NCI-H1105 (cell line): Measurements from ENCODE around the gene SKA3.
"Not testable (repeated sequence)": the region's sequence is repeated elsewhere in the genome, so short reads cannot be mapped to it uniquely, and the experiment has no call there.

Experiments
- DNase-seq: peaks from one replicate; lab custom pipeline; 2025; lab: John Stamatoyannopoulos, UW

Gene SKA3

DNA sequence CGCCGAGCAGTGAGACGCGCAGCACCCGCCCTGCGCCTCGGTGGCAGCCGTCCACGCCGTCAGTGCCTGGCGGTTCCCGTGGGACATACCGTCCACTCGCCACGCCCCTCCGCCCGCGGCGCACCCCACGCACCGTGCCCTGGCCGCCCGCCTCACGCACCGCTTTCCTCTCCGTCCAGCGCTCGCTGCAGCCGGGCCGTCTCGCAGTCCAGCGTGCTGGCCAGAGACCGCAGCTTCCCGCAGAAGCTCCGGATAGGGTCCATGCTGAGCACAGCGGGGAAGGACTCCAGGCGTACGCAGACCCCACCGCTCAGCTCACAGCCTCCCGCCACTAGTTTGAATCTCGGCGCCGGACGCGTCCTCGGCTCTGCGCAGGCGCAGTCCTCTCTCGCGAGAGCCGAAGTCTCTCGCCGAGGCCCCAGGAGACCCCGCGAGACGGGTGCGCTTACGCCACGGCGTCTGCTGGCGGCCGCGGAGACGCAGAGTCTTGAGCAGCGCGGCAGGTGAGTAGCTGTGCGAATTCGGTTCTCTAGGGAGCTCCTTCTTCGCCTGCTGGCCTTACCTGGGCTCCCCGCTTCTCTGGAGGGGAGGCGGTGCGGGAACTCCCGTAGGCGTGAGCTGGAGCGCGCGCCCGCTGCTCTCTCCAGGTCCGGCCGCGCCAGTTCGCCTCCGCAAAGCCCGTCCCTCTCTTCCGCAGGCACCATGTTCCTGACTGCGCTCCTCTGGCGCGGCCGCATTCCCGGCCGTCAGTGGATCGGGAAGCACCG, at the start of gene SKA3, which contains the start of gene MRPL57:
Gene SKA3, minus strand, starts transcription at position 338 of the 767 bp plus-strand sequence. Its CDS starts 75 bp downstream, at position 263.
Gene MRPL57, plus strand, starts transcription at position 444 of the 767 bp plus-strand sequence. Its CDS starts 259 bp downstream, at position 703.
- peak; percentile 85 for DNase-seq

DNA sequence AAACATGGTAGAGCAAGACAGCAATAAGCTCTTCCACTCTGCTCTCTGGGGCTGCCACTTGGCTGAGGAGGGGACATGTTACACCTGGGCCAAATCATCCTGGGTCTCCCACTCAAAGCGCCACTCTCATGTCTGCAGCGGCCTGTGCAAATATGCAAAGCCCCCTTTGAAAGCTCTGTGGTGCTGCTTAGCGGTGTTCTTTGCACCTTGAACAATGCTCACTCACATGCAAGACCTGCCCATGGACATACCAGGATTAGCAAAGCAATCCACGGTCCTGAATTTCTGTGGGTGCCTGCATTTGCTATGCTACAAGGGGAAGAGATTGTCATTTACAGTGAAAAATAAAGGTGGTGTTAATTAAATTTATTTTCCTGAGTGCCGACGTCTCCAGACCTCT, 48.7 kb upstream of the SKA3 start:
- no peak for DNase-seq

DNA sequence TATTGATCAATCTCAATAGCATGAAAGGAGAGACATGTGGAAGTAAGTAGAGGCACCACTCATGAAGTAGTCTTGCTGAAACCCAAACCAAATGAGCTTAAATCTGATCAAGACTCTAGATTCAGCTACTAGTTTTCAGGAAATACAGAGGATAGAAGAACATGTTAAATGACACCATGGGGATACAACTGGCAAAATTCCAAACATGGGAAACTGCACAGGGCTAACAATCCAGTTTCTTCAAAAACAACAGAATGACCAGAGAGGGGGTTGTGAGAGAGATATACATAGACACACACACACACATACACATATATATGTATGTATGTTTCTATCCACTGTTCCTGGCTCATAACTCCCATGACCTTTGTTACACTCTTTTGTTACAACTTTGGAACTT, 44.9 kb upstream of the SKA3 start:
- no peak for DNase-seq

DNA sequence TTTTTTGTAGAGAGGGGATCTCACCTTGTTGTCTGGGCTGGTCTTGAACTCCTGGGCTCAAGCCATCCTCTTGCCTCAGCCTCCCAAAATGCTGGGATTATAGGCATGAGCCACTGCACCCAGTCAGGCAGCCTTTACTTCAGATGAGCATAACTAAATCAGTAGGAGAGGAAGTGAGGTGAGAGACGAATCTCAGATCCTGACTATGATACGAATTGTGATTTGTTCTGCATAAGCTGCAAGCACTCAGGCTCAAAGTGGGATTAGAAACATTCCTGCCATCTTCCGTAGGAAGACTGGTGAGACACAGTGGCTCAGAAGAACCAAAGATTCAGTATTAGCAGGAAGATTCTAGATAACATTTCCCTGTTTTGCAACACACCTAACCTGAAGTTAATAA, 43.4 kb upstream of the SKA3 start:
- not testable (repeated sequence) for DNase-seq

DNA sequence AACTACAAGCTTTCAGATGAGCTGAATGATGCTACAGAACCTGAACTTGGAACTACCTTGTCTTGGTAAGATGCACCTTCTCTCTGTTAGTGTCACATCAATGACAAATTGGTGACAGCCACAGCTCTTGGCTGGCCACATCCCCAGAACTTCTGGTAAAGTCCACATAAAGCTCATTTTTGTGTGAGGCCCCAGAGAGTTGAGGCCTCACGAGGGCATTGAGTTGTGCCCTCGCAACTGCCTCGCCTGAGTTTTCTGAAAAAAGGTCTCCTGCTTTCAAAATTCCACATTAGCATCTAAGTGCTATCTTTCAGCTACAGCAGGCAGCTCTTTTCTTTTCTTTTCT, 42.7 kb upstream of the SKA3 start:
- DNase-seq: no peak

DNA sequence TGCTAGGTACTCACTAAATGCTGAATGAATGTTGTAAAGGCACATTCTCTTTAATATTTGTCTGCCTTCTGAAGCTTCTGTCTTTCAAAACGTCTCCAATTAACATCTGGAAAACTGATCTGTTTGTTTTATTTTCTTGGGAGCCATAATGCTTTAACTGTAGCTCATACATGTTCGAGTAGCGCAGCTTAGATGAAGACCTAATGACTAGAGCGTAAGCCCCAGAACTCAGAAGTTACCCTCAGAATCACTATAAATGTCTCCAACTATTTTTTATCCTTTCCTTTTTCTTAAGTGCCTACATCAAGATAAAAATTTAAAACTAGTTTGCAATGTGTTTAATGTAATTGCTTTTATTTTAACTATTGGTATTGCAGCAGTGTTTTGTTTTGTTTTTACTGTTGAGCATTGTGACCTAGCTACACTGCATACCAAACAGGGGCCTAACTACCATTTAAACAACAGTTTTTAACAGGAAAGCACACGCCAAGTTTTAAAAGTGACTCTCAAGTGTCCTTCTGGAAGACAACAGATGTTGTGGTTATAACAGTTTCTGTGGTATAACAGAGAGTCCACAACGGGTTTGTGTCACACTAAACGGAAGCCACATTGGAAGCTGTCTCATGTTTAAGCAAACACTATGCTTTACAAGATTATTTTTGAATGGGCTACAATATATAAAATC, 42.1 kb upstream of the SKA3 start:
- DNase-seq: no peak

DNA sequence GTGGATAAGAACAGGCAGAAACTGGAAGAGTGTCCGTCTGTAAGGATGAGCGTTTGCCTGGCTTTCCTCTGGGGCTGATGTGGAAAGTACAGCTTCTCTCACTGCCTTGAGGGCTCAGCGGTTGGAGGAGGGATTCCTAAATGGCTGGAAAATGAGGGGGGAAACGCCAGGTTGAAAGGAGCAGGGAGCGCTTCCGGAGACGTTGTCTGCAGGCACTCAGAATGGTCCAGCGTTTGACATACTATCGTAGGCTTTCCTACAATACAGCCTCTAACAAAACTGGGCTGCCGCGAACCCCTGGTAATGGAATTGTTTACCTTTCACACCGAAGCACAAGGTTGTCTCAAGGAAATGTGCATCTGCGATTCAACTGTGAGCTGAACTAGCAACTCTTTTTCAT, 40.0 kb upstream of the SKA3 start:
- DNase-seq: no peak

DNA sequence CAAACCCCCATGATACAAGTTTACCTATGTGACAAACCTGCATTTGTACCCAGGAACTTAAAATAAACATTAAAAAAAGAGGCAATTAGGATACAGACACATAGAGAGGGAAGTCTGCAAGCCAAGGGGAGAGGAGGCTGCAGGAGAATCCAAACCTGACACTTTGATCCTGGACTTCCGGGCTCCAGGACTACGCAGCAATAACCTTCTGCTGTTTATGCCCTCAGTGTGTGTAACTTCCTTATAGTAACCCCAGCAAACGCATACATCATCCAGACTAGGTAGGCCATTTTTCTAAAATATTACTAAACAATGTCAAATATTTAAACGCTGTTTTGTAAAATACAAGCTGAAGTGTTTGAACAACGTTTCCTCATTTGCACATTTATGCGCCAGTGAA, 39.1 kb upstream of the SKA3 start:
- not testable (repeated sequence) for DNase-seq

DNA sequence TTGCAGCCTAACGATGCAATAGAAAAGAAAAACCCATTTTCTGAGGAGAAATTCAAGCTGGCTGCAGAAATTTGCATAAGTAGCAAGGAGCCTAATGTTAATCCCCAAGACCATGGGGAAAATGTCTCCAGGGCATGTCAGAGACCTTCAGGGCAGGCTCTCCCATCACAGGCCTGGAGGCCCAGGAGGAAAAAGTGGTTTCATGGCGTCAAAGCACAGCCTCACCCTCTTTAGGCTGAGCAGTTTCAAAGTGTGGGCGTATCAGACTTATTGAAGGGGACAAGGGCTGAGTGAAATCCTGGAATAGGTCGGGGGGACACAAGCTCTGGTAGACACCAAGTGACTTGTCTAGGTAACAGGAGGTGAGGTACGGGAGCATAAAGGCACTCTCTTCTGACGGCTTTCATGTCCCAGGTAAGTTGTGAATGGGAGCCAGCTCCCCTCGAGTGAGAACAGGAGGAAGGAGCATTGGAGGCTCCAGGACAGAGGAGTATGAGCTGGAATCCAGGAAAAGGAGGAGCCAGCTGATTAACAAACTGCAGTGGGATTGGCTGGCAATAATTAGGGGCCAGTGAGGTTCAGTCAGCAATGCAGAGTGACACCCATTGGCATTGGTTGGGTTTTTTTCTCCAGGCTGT, 35.9 kb upstream of the SKA3 start:
- DNase-seq: no peak

DNA sequence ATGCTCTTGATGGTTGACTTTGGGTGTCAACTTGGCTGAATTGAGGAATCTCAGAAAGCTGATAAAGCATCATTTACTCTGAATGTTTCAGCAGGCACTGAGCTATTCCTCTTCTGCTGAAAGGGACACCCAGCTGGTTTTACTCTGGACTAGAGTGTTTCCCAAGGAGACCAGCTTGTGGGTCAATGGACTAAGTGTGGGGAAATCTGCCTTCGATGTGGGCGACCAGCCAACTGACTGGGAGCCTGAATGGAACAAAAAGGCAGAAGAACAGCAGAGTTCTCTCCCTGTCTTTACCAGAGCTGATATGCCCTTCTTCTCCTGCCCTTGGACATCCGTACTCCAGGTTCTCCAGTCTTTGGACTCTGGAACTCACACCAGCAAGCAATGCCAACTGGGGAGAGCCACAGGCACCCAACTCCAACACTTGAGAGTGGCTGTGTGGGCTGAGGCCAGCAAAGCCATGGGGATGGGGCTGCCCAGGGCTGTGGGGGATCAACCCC, 32.4 kb upstream of the SKA3 start:
- DNase-seq: no peak

DNA sequence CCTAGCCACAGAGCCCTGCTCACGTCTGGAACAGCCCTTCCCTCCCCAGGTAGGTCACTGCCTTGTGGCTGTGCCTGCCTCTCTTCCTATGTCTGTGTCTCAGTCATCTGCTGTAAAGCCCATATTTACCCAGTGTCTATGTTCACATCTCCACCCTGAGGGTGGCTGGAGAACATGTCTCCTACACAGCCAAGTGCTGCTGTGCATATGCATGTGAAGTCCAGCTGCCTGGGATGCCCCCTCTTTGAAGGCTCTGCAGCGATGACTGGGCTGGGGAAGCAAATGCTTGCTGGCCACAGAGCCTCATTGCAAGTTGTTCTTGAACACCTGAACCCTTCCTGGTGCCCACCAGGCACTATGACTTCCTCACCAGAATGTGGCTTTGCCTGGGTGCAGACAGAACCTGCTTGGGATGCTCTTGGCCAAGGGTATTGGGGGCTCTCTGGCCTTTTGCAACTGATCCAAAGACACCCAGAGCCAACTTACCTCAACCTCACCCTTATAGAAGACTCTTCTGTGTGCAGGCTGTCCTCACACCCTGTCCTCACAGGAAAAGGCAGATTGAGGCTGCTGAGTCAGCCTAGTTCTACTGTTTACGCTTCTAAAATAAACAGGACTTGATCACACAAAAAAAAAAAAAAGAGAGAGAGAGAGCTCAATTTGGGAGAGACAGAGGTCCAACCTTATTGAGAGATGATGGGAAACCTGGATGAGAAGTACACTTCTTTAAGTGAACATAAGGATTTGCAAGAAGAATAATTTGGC, 26.6 kb upstream of the SKA3 start:
- DNase-seq: no peak

DNA sequence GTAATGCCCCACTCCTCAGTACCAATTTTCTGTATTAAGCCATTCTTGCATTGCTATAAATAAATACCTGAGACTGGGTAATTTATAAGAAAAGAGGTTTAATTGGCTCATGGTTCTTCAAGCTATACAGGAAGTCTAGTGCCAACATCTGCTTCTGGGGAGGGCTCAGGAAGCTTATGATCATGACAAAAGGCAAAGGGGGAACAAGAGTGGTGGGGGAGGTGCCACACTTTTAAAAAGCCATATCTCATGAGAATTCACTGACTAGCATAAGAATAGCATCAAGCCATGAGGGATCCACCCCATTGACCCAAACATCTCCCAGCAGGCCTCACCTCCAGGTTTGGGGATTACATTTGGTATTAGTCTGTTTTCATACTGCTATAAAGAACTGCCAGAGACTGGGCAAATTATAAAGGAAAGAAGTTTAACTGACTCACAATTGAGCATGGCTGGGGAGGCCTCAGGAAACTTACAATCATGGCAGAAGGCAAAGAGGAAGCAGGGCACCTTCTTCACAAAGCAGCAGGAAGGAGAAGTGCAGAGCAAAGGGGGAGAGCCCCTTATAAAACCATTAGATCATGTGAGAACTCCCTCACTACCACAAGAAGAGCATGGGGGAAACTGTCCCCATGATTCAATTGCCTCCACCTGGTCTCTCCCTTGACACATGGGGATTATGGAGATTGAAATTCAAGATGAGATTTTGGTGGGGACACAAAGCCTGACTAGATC, 25.3 kb upstream of the SKA3 start:
- not testable (repeated sequence) for DNase-seq

DNA sequence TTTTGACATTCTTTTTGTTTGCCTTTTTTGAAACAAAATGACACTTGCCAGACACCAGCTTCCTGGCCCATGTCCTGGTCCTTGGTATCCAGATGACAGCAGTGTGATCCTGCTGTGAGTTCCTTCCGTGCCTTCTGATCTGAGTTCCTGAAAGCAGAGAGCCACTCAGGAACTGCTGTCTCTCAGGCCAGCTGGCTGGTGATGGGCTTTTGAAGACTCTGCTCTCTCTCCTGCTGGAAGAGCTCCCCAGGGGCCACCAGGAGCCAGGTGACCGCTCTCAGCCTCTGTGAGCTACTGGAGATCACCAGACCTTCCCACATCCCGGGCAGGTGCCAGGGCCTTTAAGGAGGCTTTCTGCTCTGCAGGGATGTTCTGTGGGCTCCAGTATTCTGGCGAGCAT, 22.0 kb upstream of the SKA3 start:
- not testable (repeated sequence) for DNase-seq

DNA sequence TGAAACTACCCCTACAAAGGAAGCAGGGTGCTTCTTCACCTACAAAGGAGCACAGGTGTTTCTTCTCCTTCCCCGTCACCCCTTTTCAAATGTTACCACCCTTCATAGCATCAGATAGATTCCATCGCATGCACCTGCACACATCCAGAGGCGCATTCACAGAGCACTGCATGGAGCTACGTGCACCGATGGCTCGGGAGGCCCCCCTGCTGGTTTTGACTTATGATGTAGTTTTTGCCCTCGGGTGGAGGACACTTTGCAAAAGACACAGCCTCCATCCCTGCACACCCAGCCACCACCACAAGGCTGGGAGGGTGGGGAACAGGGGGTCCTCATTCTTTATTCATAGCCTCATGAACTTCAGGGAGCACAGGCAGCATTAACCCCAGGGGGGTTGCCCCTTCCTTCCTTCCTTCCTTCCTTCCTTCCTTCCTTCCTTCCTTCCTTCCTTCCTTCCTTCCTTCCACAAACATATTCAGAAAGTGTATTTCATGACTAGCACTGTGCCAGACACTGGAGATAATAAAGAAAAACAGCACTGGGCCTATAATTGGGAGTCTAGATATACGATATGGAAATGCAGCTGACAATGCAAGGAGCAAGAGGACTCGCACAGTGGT, 21.4 kb upstream of the SKA3 start:
- DNase-seq: not testable (repeated sequence)

DNA sequence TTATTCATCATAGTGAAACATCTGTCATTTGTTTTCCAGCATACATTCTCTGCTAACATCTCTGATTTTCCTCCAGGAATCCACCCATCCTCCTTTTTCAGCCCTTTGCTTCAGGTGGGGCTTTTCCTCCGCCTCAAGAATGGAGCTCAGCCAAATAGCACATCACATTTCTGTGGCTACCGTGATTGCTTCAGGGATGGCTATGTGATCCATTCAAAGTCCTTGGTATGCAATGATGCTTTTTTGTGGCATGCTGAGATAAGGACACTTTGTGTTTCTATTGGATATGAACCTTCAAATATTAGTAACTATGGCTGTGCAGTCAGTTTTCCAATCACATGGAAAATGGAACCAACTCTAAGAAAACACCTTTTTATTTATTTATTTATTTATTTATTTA, 18.4 kb upstream of the SKA3 start:
- DNase-seq: not testable (repeated sequence)

DNA sequence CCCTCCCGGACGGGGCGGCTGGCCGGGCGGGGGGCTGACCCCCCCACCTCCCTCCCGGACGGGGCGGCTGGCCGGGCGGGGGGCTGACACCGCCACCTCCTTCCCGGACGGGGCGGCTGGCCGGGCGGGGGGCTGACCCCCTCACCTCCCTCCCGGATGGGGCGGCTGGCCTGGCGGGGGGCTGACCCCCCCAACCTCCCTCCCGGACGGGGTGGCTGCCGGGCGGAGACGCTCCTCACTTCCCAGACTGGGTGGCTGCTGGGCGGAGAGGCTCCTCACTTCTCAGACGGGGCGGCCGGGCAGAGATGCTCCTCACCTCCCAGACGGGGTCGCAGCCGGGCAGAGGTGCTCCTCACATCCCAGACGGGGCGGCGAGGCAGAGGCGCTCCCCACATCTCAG, 10.1 kb upstream of the SKA3 start:
- not testable (repeated sequence) for DNase-seq

DNA sequence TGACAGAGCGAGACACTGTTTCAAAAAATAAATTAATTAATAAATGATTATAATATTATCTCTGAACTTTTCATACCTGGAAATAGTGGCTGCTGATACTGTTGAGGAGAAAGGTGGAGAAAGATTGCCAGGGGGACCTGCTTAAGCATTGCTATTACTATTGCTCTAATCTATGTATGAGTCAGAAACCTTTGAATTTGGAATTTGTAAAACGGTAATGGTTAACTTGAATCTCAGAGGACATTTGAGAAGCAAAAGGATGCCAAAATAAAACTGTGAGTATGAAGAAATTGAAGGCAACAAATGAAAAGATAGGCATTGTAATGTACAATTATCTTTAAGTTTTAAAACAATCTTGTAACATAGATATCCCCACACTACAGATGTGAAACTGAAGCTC, 5.3 kb upstream of the SKA3 start:
- DNase-seq: no peak

DNA sequence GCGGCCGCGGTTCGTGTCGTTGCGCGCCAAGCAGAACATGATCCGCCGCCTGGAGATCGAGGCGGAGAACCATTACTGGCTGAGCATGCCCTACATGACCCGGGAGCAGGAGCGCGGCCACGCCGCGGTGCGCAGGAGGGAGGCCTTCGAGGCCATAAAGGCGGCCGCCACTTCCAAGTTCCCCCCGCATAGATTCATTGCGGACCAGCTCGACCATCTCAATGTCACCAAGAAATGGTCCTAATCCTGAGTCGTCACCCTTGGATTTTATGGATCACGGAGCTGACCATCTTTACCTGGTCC, 581 bp upstream of the SKA3 start:
- DNase-seq: no peak

DNA sequence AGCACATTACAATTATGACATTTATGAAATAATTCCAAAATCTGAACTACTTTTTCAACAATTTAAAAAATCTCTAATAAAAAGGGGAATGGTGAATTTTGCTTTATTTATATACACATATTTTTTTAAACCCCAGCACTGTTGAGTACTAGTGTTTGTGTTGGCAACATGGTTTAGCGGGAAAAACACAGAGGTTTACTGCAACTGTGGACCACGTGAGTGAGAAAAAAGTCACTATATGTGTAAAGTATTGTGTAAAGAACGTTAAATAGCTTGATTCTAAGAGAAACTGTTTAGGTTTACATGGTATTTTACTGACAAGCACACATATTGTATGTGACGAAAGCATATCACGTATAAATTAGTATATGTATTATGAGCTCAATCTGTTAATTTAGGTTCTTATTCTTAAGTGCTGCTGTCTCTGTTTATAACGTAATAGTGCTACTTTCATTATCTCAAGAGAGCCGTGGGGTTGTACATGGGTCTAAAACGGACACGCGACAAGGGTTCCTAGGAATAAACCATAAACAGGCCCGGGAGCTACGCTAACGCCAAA, 617 bp downstream of the SKA3 start:
- DNase-seq: no peak

DNA sequence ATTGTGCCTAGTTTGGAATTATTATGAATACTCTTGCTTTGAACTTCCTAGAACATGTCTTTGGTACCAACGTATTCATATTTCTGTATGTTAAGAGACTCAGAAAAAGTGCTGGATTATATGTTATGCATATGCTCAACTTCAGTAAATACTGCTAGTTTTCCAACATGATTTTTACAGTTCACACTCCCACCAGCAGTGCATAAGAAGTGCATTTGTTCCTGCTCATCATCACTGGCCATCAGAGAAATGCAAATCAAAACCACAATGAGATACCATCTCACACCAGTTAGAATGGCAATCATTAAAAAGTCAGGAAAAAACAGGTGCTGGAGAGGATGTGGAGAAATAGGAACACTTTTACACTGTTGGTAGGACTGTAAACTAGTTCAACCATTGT, 2.6 kb downstream of the SKA3 start:
- not testable (repeated sequence) for DNase-seq

DNA sequence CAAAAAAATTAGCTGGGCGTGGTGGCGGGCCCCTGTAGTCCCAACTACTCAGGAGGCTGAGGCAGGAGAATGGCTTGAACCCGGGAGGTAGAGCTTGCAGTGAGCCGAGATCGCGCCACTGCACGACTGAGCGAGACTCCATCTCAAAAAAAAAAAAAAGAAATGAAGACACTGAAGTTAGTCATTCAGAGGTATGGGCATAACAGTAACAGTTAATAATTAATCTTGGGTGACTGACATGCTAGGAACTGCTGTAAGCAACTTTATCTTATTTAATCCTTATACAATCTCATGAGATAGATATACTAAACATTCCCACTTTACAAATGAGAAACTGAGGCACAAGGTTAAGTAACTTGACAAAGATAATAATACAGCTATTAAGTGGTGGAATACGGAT, 4.9 kb downstream of the SKA3 start:
- no peak for DNase-seq
